ENCODE results near the gene CLEC2B. TPM values are rescaled to one million over a fixed set of nuclear protein-coding genes. Genes with fewer than 3 reads are reported as not detected.
A peak's percentile ranks its signal among the peaks of the same experiment; 100 is the strongest.

The CLEC2B gene
- 10 to 100 TPM; 79.6 to 79.7 TPM for total RNA-seq

DNA sequence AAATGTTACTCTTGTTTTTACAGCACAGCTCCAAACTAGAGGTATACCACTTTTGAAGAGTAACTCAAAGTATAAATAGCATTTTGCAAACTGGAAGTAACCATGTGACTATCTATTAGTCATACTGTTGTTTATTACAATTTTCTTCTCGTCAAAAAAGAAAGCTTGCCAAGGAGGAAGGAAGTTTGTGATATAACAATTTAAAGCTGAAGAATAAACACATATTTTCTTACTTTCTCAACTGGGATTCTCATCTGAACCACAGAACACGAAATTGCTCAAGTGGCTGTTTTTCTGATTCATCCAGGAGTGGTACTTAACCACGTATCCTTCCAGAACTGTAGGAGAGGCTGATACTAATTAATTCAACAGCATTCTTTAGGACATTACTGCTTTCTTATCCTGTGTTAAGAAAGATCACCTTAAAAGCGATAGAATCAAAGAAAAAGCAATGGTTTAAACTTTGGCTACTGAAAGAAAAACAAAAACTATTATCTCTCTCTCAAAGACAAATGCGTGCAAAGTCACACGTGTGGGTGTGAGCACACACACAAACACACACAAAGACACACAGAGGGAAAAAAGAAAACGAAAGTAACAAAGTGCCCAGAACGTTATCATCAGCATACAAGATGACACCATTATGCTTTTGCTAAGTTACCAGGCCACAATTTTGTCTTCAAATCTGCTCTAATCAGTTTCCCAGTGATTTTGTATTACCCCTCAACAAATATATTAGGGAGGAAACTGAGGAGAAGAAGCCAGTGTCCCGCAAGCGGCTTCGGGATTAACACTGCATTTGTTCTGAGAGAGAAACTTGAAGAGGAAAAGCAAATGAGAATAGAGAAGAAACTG is at the start of gene CLEC2B:
CLEC2B (minus strand) TSS at position 48 of the 855 bp plus-strand sequence.
- peak within 1 kb of the TSS; percentile 85 for H3K4me3 Mint-ChIP-seq
- ChIA-PET CTCF (interaction anchor here (1.0 to 4.1 kb wide), 5 partner anchors 37 to 127 kb away, joined by 3 to 34 read pairs (median 9); no protein-coding TSS in a partner anchor), POLR2A (interaction anchor here (0.6 to 6.6 kb wide), 19 partner anchors 12 to 339 kb away, joined by 3 to 298 read pairs (median 7); partner anchors contain the start of genes CD69, CLEC12B and CLEC2D)
- no peak for DNase-seq
- peak within 1 kb of the TSS; percentile 92 for H3K27ac Mint-ChIP-seq
- H3K4me1 Mint-ChIP-seq = peaks cover 19% of the 10 kb centered on the region
- no peaks in the 10 kb centered on the region for H3K9me3 Mint-ChIP-seq
- H3K27me3 Mint-ChIP-seq = no peaks in the 10 kb centered on the region
- peaks cover 22% of the 10 kb centered on the region for H3K36me3 Mint-ChIP-seq (ENCODE audit: low read depth)

- ChIA-PET POLR2A (no interaction called here), CTCF (no interaction called here)
- Mint-ChIP-seq H3K9me3 (peaks cover 42% of the 10 kb centered on the region), H3K36me3 (ENCODE audit: low read depth) (peaks cover 40% of the 10 kb centered on the region), H3K27ac (no peak overlapping the region), H3K4me1 (peaks cover 19% of the 10 kb centered on the region), H3K27me3 (peaks cover 5% of the 10 kb centered on the region), H3K4me3 (no peak overlapping the region)
- no peak for DNase-seq
These were observed 42.6 kb upstream of the CLEC2B start for GRCh38 chr12:9911708-9912107.

GRCh38 chr12:9910716-9911421 is 41.7 kb upstream of the CLEC2B start:
- peaks cover 27% of the 10 kb centered on the region for H3K4me1 Mint-ChIP-seq
- H3K4me3 Mint-ChIP-seq = no peak overlapping the region
- no peak for DNase-seq
- H3K36me3 Mint-ChIP-seq (ENCODE audit: low read depth) = peaks cover 42% of the 10 kb centered on the region
- POLR2A ChIA-PET = no interaction called here
- peaks cover 3% of the 10 kb centered on the region for H3K27me3 Mint-ChIP-seq
- no peak overlapping the region for H3K27ac Mint-ChIP-seq
- CTCF ChIA-PET = no interaction called here
- H3K9me3 Mint-ChIP-seq = peaks cover 44% of the 10 kb centered on the region

- no peaks in the 10 kb centered on the region for H3K27me3 Mint-ChIP-seq
- H3K27ac Mint-ChIP-seq = no peak overlapping the region
- ChIA-PET CTCF (interaction anchor here (0.7 kb wide), 1 partner anchor 33 kb away, joined by 3 read pairs; no protein-coding TSS in a partner anchor), POLR2A (no interaction called here)
- H3K4me1 Mint-ChIP-seq = peaks cover 27% of the 10 kb centered on the region
- no peak for DNase-seq
- H3K36me3 Mint-ChIP-seq (ENCODE audit: low read depth) = peaks cover 42% of the 10 kb centered on the region
- peaks cover 49% of the 10 kb centered on the region for H3K9me3 Mint-ChIP-seq
- H3K4me3 Mint-ChIP-seq = no peak overlapping the region
These were observed 40.6 kb upstream of the CLEC2B start for GRCh38 chr12:9909724-9910123.

DNA sequence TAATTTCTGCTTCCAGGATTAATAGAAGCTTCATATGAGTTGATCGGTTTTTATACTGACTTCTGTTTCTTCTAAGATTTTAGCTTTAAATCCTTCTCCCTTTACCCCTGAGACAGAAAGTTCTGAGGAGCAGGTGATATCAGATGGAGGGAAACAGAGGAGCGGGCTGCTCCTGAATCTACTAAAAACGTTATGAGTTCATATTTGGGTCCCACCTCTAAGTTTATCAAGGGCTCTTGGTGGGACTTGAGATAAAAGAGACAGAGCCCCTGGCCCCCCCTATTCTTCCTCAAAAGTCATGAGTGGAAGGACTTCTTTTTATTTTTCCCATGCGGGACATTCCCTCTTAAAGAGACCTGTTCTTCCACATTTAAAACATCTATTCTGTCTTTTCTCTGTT is 39.2 kb upstream of the CLEC2B start:
- H3K9me3 Mint-ChIP-seq = peaks cover 59% of the 10 kb centered on the region
- H3K27me3 Mint-ChIP-seq = no peaks in the 10 kb centered on the region

DNA sequence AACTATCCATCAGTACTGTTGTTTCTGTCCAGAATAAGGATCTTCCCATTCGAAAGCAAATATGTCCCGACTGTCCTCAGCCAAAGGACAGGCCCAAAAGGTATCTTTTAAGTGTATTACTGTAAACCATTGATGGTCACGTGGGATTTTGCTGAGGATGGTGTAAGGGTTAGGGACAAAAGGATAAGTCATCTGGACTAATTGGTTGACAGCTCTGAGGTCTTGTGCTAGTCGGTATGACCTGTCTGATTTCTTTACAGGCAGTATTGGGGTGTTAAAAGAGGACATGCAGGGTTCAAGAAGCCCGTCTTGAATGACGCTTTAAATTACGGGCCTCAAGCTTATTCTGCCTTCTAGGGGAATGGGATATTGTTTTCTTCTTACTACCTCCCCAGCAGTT is 38.6 kb upstream of the CLEC2B start:
- Mint-ChIP-seq H3K4me1 (peaks cover 26% of the 10 kb centered on the region), H3K27ac (no peak overlapping the region), H3K27me3 (no peaks in the 10 kb centered on the region), H3K9me3 (peaks cover 64% of the 10 kb centered on the region), H3K4me3 (no peak overlapping the region), H3K36me3 (ENCODE audit: low read depth) (peaks cover 45% of the 10 kb centered on the region)
- POLR2A ChIA-PET = interaction anchor here (0.7 to 3.2 kb wide), 4 partner anchors 14 to 149 kb away, joined by 3 to 27 read pairs (median 4); partner anchors contain the start of gene CLEC2B
- CTCF ChIA-PET = interaction anchor here (0.8 to 2.0 kb wide), 4 partner anchors 12 to 157 kb away, joined by 3 to 7 read pairs (median 4); no protein-coding TSS in a partner anchor
- no peak for DNase-seq

More for the DNA sequence above, 39.2 kb upstream of the CLEC2B start:
- no peak overlapping the region for H3K27ac Mint-ChIP-seq
- no peak for DNase-seq
- POLR2A ChIA-PET = interaction anchor here (3.2 kb wide), 1 partner anchor 40 kb away, joined by 27 read pairs; the partner anchor contains the start of gene CLEC2B
- H3K4me1 Mint-ChIP-seq = peaks cover 27% of the 10 kb centered on the region
- CTCF ChIA-PET = interaction anchor here (0.8 to 2.0 kb wide), 3 partner anchors 13 to 158 kb away, joined by 3 to 5 read pairs (median 3); no protein-coding TSS in a partner anchor
- peaks cover 42% of the 10 kb centered on the region for H3K36me3 Mint-ChIP-seq (ENCODE audit: low read depth)
- H3K4me3 Mint-ChIP-seq = no peak overlapping the region

DNA sequence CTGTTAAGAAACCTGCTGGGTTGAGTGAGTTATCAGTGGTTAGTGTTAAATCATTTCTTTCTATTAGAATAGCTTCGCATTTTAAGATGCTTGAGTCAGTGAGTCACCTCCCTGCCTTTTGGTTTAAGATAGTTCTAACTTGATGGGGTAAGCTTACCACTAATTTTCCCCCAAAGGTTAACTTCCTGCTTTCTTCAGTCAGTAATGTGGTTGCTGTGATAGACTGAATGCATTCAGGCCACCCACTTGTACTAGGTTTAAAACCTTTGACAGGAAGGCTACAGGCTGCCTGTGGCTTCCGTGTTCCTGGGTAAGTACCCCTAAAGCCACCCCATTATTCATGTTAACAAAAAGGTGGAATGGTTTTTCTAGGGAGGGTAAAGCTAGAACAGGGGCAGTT is 37.7 kb upstream of the CLEC2B start:
- H3K4me3 Mint-ChIP-seq = no peak overlapping the region
- H3K27me3 Mint-ChIP-seq = no peaks in the 10 kb centered on the region
- CTCF ChIA-PET = interaction anchor here (0.8 to 2.0 kb wide), 6 partner anchors 18 to 233 kb away, joined by 3 to 7 read pairs (median 4); partner anchors contain the start of gene CLEC2B
- peaks cover 46% of the 10 kb centered on the region for H3K36me3 Mint-ChIP-seq (ENCODE audit: low read depth)
- peak; percentile 37 for DNase-seq
- POLR2A ChIA-PET = interaction anchor here (0.9 to 3.2 kb wide), 8 partner anchors 15 to 164 kb away, joined by 3 to 27 read pairs (median 3); partner anchors contain the start of gene CLEC2B
- H3K27ac Mint-ChIP-seq = peak overlapping the region; percentile 51
- H3K9me3 Mint-ChIP-seq = peaks cover 65% of the 10 kb centered on the region
- H3K4me1 Mint-ChIP-seq = peaks cover 22% of the 10 kb centered on the region

DNA sequence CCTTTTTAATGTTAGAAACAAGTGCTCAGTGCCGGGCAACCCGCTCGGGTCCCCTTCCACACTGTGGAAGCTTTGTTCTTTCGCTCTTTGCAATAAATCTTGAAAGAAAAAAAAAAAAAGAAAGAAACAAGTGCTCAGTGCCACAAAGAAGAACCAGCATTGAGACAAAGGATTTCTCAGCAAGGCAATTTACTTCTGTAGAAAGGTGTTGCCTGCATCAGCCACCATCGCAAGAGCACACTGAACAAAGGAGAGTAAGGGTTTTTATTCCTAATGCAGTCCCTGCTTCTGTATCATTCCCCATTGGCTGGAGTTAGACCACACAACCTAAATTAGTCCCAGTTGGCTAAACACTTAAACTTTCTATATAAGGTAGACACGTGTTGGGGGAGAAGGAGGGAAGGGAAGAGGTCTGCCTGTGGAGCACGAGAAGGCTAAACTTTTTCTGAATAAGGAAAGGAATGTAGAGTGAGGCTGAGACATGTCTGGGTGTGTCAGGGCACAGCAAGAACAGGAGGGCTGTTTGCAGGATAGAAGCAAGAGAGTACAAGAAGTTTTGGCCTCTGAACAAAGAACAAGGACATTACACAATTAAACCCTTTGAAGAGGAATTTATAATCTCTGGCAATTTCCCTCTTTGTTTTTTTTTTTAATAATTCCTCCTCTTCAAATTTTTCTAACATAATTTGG is 33.5 kb upstream of the CLEC2B start:
- Mint-ChIP-seq H3K9me3 (peaks cover 34% of the 10 kb centered on the region), H3K4me1 (peaks cover 17% of the 10 kb centered on the region), H3K27me3 (peaks cover 6% of the 10 kb centered on the region), H3K36me3 (ENCODE audit: low read depth) (peaks cover 21% of the 10 kb centered on the region), H3K27ac (no peak overlapping the region), H3K4me3 (no peak overlapping the region)
- POLR2A ChIA-PET = no interaction called here
- CTCF ChIA-PET = no interaction called here
- DNase-seq = no peak

DNA sequence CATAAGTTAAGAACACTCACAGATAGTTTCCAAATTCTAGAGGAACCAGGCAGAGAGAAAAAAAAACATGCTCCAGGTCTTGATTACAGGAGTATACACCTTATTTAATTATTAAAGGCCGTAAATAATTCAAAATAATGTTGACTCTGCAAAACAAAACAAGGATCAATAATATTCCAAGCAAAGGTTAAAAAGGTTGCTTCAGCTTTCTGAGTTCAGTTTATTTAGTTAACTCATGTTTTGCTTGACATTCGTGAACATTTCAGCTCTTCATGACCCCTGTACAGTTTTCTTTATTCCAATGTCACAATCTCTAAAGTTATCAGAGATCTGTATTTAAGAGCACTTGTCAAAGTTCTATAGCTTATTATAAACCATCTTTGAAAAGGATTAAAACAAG is 31.8 kb upstream of the CLEC2B start:
- no peaks in the 10 kb centered on the region for H3K4me1 Mint-ChIP-seq
- no peak for DNase-seq
- no peak overlapping the region for H3K4me3 Mint-ChIP-seq
- H3K27ac Mint-ChIP-seq = no peak overlapping the region
- peaks cover 30% of the 10 kb centered on the region for H3K9me3 Mint-ChIP-seq
- H3K27me3 Mint-ChIP-seq = peaks cover 6% of the 10 kb centered on the region
- ChIA-PET CTCF (interaction anchor here (0.6 kb wide), 1 partner anchor 948 kb away, joined by 6 read pairs; no protein-coding TSS in a partner anchor), POLR2A (no interaction called here)
- peaks cover 18% of the 10 kb centered on the region for H3K36me3 Mint-ChIP-seq (ENCODE audit: low read depth)

- H3K4me3 Mint-ChIP-seq = no peak overlapping the region
- CTCF ChIA-PET = no interaction called here
- POLR2A ChIA-PET = no interaction called here
- no peak overlapping the region for H3K27ac Mint-ChIP-seq
- peaks cover 1% of the 10 kb centered on the region for H3K4me1 Mint-ChIP-seq
- H3K9me3 Mint-ChIP-seq = peaks cover 22% of the 10 kb centered on the region
- peaks cover 18% of the 10 kb centered on the region for H3K36me3 Mint-ChIP-seq (ENCODE audit: low read depth)
- peaks cover 10% of the 10 kb centered on the region for H3K27me3 Mint-ChIP-seq
- DNase-seq = no peak
These were observed 30.1 kb upstream of the CLEC2B start for GRCh38 chr12:9899209-9899608.

DNA sequence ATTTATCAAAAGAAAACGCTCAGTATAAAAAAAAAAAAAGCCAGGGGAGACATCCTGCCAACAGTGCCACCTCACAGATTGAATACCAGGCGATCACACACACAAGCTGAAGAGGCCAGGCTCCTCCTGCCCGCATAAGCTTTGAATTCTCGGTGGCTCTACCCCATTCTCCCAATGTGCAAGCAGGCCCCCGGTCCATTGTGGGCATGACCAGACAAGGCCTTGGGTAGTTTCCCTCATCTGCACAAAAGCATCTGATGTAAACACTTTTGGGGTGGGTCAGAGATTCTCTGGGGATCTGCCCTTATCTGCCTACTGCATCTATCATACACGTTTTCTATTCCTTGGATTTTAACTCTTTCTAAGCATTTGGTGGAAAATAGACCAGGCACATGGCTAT is 28.4 kb upstream of the CLEC2B start:
- Mint-ChIP-seq H3K4me3 (no peak overlapping the region), H3K36me3 (ENCODE audit: low read depth) (peaks cover 11% of the 10 kb centered on the region), H3K27me3 (peaks cover 12% of the 10 kb centered on the region), H3K4me1 (peaks cover 1% of the 10 kb centered on the region), H3K9me3 (peaks cover 7% of the 10 kb centered on the region), H3K27ac (no peak overlapping the region)
- ChIA-PET CTCF (no interaction called here), POLR2A (no interaction called here)
- DNase-seq = no peak

DNA sequence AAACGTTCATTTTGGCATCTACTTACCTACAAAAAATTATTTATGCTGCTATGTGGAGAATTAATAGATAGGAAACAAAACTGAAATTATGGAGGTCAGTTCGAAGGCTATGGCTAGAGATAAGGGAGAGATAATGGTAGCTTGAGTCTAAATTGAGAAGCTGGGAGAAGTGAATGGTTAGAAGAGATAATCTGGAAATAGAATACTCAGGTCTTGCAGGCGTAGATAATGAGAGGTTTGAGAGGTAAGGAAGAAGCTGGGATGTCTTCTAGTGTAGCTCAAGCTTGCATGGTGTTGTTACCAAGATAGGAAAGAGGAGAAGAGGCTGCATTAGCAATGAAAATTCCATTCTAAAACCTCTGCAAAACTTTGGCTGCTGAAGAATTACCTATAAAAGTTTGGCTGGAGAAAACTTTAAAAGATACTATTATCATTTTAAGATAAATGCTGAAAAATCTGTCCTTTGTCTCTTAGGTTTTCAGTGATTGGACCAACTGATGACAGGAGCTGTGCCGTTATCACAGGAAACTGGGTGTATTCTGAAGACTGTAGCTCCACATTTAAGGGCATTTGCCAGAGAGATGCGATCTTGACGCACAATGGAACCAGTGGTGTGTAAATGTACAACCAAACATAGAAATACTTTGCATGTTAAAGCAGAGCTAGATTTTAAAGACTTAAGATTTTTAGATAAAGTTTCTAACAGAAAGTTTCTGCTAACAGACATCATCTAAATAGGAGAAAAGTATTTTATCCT is 26.2 kb upstream of the CLEC2B start:
- POLR2A ChIA-PET = no interaction called here
- no peak for DNase-seq
- H3K36me3 Mint-ChIP-seq (ENCODE audit: low read depth) = peaks cover 3% of the 10 kb centered on the region
- H3K4me3 Mint-ChIP-seq = no peak overlapping the region
- H3K27me3 Mint-ChIP-seq = peaks cover 15% of the 10 kb centered on the region
- H3K9me3 Mint-ChIP-seq = no peaks in the 10 kb centered on the region
- CTCF ChIA-PET = interaction anchor here (1.0 to 1.6 kb wide), 5 partner anchors 9 to 145 kb away, joined by 3 to 6 read pairs (median 4); no protein-coding TSS in a partner anchor
- no peak overlapping the region for H3K27ac Mint-ChIP-seq
- peaks cover 1% of the 10 kb centered on the region for H3K4me1 Mint-ChIP-seq
